OCI-LY3 (cell line): ENCODE measurements around the gene ASIC1.
A peak's percentile ranks its signal among the peaks of the same experiment; 100 is the strongest.

Source experiments
- H2AFZ ChIP-seq: fragments of 200-600, 300-600 bp; shearing (Covaris generic); 2 replicates; pipeline ENCODE4 v1.6.0; 2014; ENCODE audit warnings: antibody characterized with exemption, low read depth, low read length
- H3K27ac ChIP-seq: fragments of 200-600, 300-600 bp; sonication (generic); 2 replicates; pipeline ENCODE4 v1.5.1; 2014; ENCODE audit warnings: mild to moderate bottlenecking, low read length, moderate library complexity, mixed read lengths
- H3K27me3 ChIP-seq: fragments of 200-600, 300-600 bp; sonication (generic); 2 replicates; pipeline ENCODE4 v1.6.1; 2014; ENCODE audit warnings: low read depth, low read length, mixed read lengths
- H3K36me3 ChIP-seq: fragments of 200-600, 300-600 bp; sonication (generic); replicated peaks from 2 replicates; pipeline ENCODE3; 2014; ENCODE audit warnings: low read depth, low read length, mixed read lengths
- H3K4me1 ChIP-seq: fragments of 300-600, 200-600 bp; sonication (generic); 2 replicates; pipeline ENCODE4 v1.6.1; 2014; ENCODE audit warnings: low read length, mixed read lengths
- H3K4me2 ChIP-seq: fragments of 200-600, 300-600 bp; sonication (generic); 2 replicates; pipeline ENCODE4 v1.6.1; 2014; ENCODE audit warnings: low read length, mixed read lengths
- H3K4me3 ChIP-seq: fragments of 300-600, 200-600 bp; sonication (generic); 2 replicates; pipeline ENCODE4 v1.5.1; 2014; ENCODE audit warnings: antibody characterized with exemption, mild to moderate bottlenecking, low read length, moderate library complexity
- H3K79me2 ChIP-seq: fragments of 300-600, 200-600 bp; shearing (Covaris generic); 2 replicates; pipeline ENCODE4 v1.6.1; 2014; ENCODE audit warnings: mild to moderate bottlenecking, low read length, mixed read lengths
- H3K9ac ChIP-seq: fragments of 300-600, 200-600 bp; shearing (Covaris generic); 2 replicates; pipeline ENCODE4 v1.6.0; 2014; ENCODE audit warnings: mild to moderate bottlenecking, low read length, moderate library complexity
- H3K9me3 ChIP-seq: fragments of 200-600, 300-600 bp; shearing (Covaris generic); 2 replicates; pipeline ENCODE4 v1.6.1; 2014; ENCODE audit warnings: low read length, mixed read lengths; ENCODE audit not compliant: insufficient read depth
- H4K20me1 ChIP-seq: fragments of 200-600, 300-600 bp; sonication (generic); 2 replicates; pipeline ENCODE4 v1.6.1; 2016; ENCODE audit warnings: low read length, mixed read lengths; ENCODE audit not compliant: insufficient read depth
- CTCF ChIP-seq: fragments of 200-600, 300-600 bp; sonication (generic); IDR thresholded peaks from 2 replicates; pipeline ENCODE4 v1.5.1; 2014; ENCODE audit warnings: antibody characterized with exemption, low read length, low read depth
- EZH2phosphoT487 ChIP-seq: fragments of 200-600 bp; shearing (Covaris generic); IDR thresholded peaks from 2 replicates; pipeline ENCODE4 v1.6.1; 2018; ENCODE audit warnings: antibody characterized with exemption, mixed run types, low read depth

ASIC1 gene

GRCh38 chr12:50084775-50085614 lies 27.6 kb downstream of the ASIC1 start, which contains the start of gene SMARCD1:
SMARCD1 (plus strand) TSS chr12:50085342; CDS start chr12:50085370, 28 bp downstream.
- H4K20me1 ChIP-seq = peaks cover 5% of the 10 kb centered on the region
- peak within 1 kb of the TSS; percentile 81 for H3K4me2 ChIP-seq
- H3K79me2 ChIP-seq = peaks cover 20% of the 10 kb centered on the region
- H2AFZ ChIP-seq = peak within 1 kb of the TSS; percentile 79; the same call in 1 of the 2 replicates
- H3K36me3 ChIP-seq = peaks cover 25% of the 10 kb centered on the region
- H3K4me3 ChIP-seq = peak within 1 kb of the TSS; percentile 80
- H3K9ac ChIP-seq = peak within 1 kb of the TSS; percentile 78
- no peaks in the 10 kb centered on the region for H3K27me3 ChIP-seq
- no peak for TF ChIP-seq EZH2phosphoT487
- TF ChIP-seq CTCF = peak; percentile 79
- no peaks in the 10 kb centered on the region for H3K9me3 ChIP-seq
- peak within 1 kb of the TSS; percentile 76 for H3K27ac ChIP-seq
- peaks cover 6% of the 10 kb centered on the region; the same call in 1 of the 2 replicates for H3K4me1 ChIP-seq

GRCh38 chr12:50085615-50086072 lies 28.2 kb downstream of the ASIC1 start:
- Histone ChIP-seq H2AFZ (no peak overlapping the region), H3K27ac (peak overlapping the region; percentile 76), H3K36me3 (peaks cover 30% of the 10 kb centered on the region), H3K9me3 (no peaks in the 10 kb centered on the region), H3K79me2 (peaks cover 20% of the 10 kb centered on the region), H4K20me1 (peaks cover 5% of the 10 kb centered on the region), H3K9ac (peak overlapping the region; percentile 78), H3K4me1 (peaks cover 6% of the 10 kb centered on the region; the same call in 1 of the 2 replicates), H3K4me2 (peak overlapping the region; percentile 81), H3K4me3 (peak overlapping the region; percentile 80), H3K27me3 (no peaks in the 10 kb centered on the region)
- TF ChIP-seq EZH2phosphoT487 (no peak), CTCF (no peak)

DNA sequence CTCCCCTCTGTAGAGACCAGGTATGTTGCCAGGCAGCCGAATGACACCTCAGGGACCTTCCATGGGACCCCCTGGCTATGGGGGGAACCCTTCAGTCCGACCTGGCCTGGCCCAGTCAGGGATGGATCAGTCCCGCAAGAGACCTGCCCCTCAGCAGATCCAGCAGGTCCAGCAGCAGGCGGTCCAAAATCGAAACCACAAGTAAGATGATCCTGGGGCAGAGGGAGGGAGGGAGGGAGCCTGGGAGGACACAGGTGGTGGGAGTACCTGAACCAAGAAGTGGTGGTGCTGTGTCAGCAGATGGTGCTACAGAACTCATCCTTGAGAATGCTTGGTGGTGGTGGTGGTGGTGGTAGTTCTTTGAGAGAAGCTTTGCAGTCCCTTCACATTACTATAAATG lies 28.8 kb downstream of the ASIC1 start:
- Histone ChIP-seq H3K4me1 (peaks cover 6% of the 10 kb centered on the region; the same call in 1 of the 2 replicates), H3K9ac (peak overlapping the region; percentile 78), H3K4me3 (peak overlapping the region; percentile 80), H2AFZ (no peak overlapping the region), H3K27ac (peak overlapping the region; percentile 76), H4K20me1 (peaks cover 5% of the 10 kb centered on the region), H3K27me3 (no peaks in the 10 kb centered on the region), H3K4me2 (peak overlapping the region; percentile 81), H3K36me3 (peaks cover 32% of the 10 kb centered on the region), H3K79me2 (peaks cover 20% of the 10 kb centered on the region), H3K9me3 (no peaks in the 10 kb centered on the region)
- TF ChIP-seq CTCF (no peak), EZH2phosphoT487 (no peak)

- no peak overlapping the region for H3K9ac ChIP-seq
- no peak for TF ChIP-seq EZH2phosphoT487
- TF ChIP-seq CTCF = no peak
- H3K27me3 ChIP-seq = no peaks in the 10 kb centered on the region
- no peak overlapping the region for H3K4me3 ChIP-seq
- no peak overlapping the region for H2AFZ ChIP-seq
- H4K20me1 ChIP-seq = peaks cover 5% of the 10 kb centered on the region
- H3K36me3 ChIP-seq = peaks cover 36% of the 10 kb centered on the region
- no peak overlapping the region for H3K4me2 ChIP-seq
- H3K4me1 ChIP-seq = peaks cover 6% of the 10 kb centered on the region; the same call in 1 of the 2 replicates
- peaks cover 20% of the 10 kb centered on the region for H3K79me2 ChIP-seq
- H3K9me3 ChIP-seq = no peaks in the 10 kb centered on the region
- no peak overlapping the region for H3K27ac ChIP-seq
Measured at GRCh38 chr12:50087151-50087550, 29.8 kb downstream of the ASIC1 start.
